T-helper 22 cell (primary cell): ENCODE results near the gene MDFI.

Source experiments
- DNase-seq: peaks from one replicate; pipeline ENCODE4 v3.0.0-alpha.2; 2020; ENCODE audit warnings: low read depth

Gene MDFI

GRCh38 chr6:41673704-41674000 lies 35.4 kb downstream of the MDFI start:
- no peak for DNase-seq

DNA sequence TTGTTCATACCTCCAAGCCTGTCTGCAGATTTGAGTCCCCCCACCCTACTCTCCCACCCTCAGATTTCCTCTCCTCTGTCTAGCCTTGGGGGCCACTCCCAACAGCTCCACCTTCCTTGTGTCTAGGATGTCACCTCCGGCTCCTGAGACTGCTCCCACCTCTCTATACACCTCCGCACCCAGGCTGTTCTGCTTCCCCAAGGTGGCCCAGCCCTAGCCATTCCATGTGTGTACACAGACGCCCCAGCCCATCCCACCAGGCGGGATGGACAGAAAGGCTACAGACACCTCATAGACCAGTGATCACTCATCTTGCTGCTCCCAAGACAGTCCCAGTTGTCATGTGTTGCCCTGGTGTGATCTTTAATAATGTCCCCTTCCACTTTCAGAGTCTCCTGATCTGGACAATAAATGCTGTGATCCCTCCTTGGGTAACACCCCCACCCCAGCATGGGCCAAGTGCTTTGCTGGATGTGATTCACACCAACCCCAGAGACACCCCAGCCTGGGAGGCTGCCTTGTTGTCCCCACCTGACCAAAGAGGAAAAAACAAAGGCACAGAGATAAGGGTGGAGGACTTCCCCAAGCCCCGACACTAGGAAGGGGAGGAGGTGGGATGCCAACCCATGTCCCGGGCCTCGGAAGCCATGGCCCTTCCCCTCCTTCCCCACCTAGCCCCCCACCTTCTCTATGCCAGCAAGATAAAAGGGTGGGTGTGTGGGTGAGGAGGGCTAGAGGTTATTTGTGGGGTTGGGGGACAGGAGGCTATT lies 36.1 kb downstream of the MDFI start:
- DNase-seq, result no peak

DNA sequence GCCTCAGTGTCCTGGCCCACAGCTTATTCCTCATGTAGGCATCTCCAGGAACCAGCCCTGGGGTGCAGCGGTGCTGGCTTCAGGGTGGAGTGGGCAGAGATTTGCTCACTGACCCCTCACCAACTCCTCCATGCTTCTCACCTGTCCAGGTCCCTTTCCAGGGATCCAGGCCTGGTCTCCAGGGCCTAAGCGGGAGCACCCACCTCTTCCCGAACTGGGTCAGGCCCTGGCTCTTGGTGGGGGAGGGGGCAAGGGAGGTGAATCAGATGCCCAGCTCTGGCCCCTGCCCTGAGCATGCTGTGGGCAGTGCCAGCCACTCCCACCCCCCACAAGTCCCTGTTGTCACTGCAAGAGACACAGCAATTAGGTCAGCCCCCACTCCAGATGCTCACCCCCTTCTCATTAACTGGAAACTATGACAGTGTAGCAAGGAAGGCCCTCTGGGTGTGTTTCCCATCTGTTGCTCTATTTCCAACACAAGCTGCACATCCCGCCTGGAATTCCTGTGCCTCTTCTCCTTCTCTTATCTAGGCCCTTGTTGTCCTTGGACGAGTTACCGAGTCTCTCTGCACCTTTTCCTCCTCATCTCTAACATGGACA lies 37.0 kb downstream of the MDFI start:
- no peak for DNase-seq

GRCh38 chr6:41675992-41676391 lies 37.7 kb downstream of the MDFI start:
- DNase-seq, result no peak

GRCh38 chr6:41676431-41676830 lies 38.2 kb downstream of the MDFI start:
- no peak for DNase-seq

DNA sequence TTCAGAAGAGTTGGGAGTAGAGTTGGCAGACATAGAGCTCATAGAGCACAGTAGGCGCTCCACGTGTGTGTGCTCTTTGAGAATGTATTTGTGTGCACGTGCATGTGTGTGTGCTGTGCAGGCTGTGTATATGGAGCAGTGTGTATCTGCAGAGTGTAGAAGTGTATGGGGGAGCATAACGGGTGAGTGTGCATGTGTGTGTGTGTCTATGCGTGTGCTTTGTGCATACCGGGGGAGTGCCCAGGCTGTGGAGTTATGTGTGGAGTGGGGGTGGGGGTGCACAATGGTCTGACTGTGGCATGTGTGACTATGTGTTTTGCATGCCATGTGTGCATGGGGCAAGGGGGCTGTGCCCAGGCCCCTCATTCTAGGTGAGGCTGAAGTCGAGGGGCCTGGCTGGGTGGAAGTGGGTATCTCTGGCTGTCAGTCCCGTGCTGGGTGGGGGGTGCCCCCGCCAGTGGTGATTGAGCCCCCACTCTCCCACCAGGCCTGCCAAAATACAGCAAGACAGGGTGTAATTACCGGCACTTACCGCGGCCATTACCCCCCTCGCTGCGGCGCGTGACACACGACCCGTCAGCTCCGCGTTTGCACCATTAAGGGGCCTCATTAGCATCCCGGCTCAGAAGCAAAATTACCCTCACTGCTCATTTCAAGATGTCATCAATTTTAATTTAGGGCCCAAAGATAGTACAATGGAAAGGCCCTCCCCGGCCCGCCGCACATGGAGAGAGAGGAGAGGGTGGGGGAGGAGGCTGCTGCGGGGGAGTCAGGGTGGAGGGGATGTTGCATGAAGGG lies 39.1 kb downstream of the MDFI start:
- DNase-seq, result no peak

- no peak for DNase-seq
Observed at GRCh38 chr6:41678511-41679084, 40.3 kb downstream of the MDFI start.

- no peak for DNase-seq
Observed at GRCh38 chr6:41679696-41680095, 41.4 kb downstream of the MDFI start.

GRCh38 chr6:41680182-41680965 lies 42.1 kb downstream of the MDFI start:
- DNase-seq, result no peak

DNA sequence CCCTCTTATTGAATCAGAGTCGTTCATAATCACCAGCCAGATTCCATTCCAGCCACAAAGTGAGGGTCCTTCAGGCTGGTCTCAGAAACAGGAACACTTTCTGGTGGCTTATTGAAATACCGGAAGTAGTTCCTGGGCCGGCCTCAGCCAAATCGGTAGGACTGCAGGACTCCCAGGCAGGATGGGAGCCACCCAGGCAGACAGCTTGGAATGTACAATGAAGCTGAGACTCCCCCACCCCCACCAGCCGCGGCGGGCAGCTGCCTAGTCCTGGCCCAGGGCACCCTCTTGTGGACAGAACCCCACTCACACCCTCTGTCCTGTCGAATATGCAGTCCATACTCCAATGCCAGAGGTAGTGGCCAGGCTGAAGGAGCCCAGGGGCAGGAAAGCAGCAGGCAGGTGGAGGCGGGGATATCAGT lies 43.8 kb downstream of the MDFI start:
- peak; percentile 20 for DNase-seq

DNA sequence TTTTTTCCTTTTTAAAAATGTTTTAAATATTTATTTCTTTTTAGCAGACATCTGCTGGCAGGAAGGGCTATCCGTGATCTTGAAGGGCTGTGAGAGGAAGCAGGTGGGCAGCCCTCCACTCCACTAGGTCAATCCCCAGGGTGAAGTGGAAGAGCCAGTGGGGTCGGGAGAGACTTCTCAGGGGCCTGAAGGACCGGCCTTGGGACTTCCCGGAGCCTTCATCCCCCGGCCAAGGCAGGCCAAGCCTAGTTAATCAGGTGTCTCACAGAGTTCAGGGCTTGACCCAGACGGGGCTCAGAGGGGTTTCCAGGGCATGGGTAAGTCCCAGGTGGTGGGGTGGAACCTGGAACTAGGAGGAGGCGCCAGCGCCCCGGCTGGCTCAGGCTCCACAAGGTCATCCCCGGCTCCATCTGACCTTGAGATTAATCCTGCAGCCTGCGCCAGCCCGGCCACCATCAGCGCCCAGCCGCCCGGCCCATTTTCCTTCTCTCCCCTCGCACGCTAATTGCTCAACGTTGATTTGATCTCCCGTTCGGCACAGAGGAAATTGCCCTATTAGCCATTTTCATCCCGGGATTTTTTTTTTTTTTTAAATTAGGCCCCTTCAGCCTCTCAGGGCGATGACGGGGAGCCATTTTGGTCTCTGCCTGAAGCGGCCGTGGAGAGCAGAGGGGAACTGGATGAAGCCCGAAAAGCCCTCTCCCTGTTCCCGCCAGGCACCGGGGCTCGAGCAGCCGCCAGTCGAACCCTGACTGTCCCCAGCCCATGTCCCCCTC lies 44.4 kb downstream of the MDFI start:
- DNase-seq, result no peak

DNA sequence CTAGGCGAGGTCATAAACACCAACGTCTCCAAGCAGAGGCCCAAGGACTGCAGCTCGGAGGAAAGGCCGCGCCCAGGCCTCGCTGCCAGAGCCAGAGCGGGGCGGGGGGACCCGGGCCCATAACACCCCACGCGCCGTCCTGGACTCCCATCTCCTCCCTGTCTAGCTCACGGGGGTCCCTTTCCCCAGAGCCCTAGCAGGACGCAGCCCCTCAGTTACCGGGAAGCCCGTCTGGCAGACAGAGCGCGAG lies 44.9 kb downstream of the MDFI start:
- DNase-seq, result no peak

GRCh38 chr6:41683523-41684310 lies 45.4 kb downstream of the MDFI start:
- peak; percentile 25 for DNase-seq

GRCh38 chr6:41684311-41685180 lies 46.3 kb downstream of the MDFI start:
- DNase-seq, result no peak

- no peak for DNase-seq
Observed at GRCh38 chr6:41685641-41686380, 47.5 kb downstream of the MDFI start.

GRCh38 chr6:41687501-41688175 lies 49.4 kb downstream of the MDFI start:
- no peak for DNase-seq

- no peak for DNase-seq
Observed at GRCh38 chr6:41688256-41688965, 50.1 kb downstream of the MDFI start.
